Transverse colon (tissue), 4 donors: ENCODE data around the gene AQP12B. TPM values are rescaled to one million over a fixed set of nuclear protein-coding genes. Genes with fewer than 3 reads are reported as not detected.
"Not testable (repeated sequence)": the region's sequence is repeated elsewhere in the genome, so short reads cannot be mapped to it uniquely, and the experiment has no call there.

ENCODE experiments used
- DNase-seq: peaks from one replicate; pipeline ENCODE4 v3.0.0-alpha.2; 2019
- H3K27ac ChIP-seq, 4 donors: fragments of 200-600 bp; sonication (generic); 2 replicates each; pipeline ENCODE4 v1.5.1; 2016 to 2018; ENCODE audit warnings: inconsistent platforms in 4 of 4
- H3K27me3 ChIP-seq: fragments of 200-600 bp; sonication (generic); 2 replicates; pipeline ENCODE4 v1.5.1; 2017; ENCODE audit warnings: inconsistent platforms
- H3K36me3 ChIP-seq, 4 donors: fragments of 200-600 bp; sonication (generic); 2 replicates each; pipeline ENCODE4 v1.5.1; 2017 to 2019; ENCODE audit warnings: inconsistent platforms in 4 of 4
- H3K4me1 ChIP-seq, 4 donors: fragments of 200-600 bp; sonication (generic); 2 replicates each; pipeline ENCODE4 v1.5.1; 2017 to 2020; ENCODE audit warnings: inconsistent platforms in 4 of 4
- H3K4me3 ChIP-seq, 4 donors: fragments of 200-600 bp; sonication (generic); 1 replicate in 1 of 4; 2 replicates in 3 of 4; pipeline versions ENCODE4 v1.5.1 to v1.6.1; 2017 to 2019; ENCODE audit warnings: inconsistent platforms in 4 of 4
- H3K9me3 ChIP-seq, 2 donors: fragments of 200-600 bp; sonication (generic); 2 replicates each; pipeline ENCODE4 v1.5.1; 2017 to 2019; ENCODE audit warnings: inconsistent platforms in 2 of 2
- EP300 ChIP-seq: sonication (generic); formaldehyde crosslinking; IDR thresholded peaks from one replicate; pipeline ENCODE4 v1.6.1; 2017; ENCODE audit warnings: antibody characterized with exemption, low read depth
- POLR2A ChIP-seq: fragments of 450-650 bp; IDR thresholded peaks from one replicate; pipeline ENCODE4 v1.6.1; 2016; ENCODE audit warnings: antibody characterized with exemption, mild to moderate bottlenecking, moderate library complexity
- POLR2AphosphoS5 ChIP-seq, 3 donors: sonication (generic); formaldehyde crosslinking; IDR thresholded peaks; one replicate each; pipeline ENCODE4 v1.6.1; 2016; ENCODE audit warnings: antibody characterized with exemption in 3 of 3
- WGBS, 2 donors: methylation state at CpG; one replicate each; pipeline ENCODE4 v1.1.5; 2018; ENCODE audit warnings: low coverage in 1 of 2; 5-methylcytosine and 5-hydroxymethylcytosine counted together
- in situ Hi-C, 4 donors: fragments of 200-750 bp; cut with MboI; loops; one replicate each; pipeline versions ENCODE4 v1.15.0 to v1.15.1; 2017; ENCODE audit warnings: low sequenced_read_pairs in 3 of 4, low pct_ligation_motif_present in 1 of 4, low pct_unique_long_range_greater_than_20kb in 1 of 4
- intact Hi-C: fragments of 100-400 bp; cut with DNase I; formaldehyde crosslinking; loops from one replicate; pipeline ENCODE4 v1.15.1; 2023; ENCODE audit warnings: low total_unique reads
- total RNA-seq, 4 donors: library from RNA; depleted of rRNA; stranded (reverse); fragments of >200 nt; gene quantifications; one replicate each; pipeline ENCODE4 v1.1.0, GENCODE V29; 2016
- TF ChIP-seq, protein P1 (sequence below), 5 experiments: fragments of 200-600 bp in 3 of 5; fragments of 450-650 bp in 2 of 5; sonication (generic) in 3 of 5; IDR thresholded peaks; 1 replicate in 2 of 5; 2 replicates in 3 of 5; pipeline ENCODE4 v1.5.1; 2016 to 2017; ENCODE audit warnings: antibody characterized with exemption in 5 of 5, inconsistent platforms in 3 of 5, mild to moderate bottlenecking in 2 of 5, moderate library complexity in 1 of 5

The AQP12B gene
- total RNA-seq, 4 donors from 2014 or later, result 0.55 to 1.5 TPM; not detected in 2

DNA sequence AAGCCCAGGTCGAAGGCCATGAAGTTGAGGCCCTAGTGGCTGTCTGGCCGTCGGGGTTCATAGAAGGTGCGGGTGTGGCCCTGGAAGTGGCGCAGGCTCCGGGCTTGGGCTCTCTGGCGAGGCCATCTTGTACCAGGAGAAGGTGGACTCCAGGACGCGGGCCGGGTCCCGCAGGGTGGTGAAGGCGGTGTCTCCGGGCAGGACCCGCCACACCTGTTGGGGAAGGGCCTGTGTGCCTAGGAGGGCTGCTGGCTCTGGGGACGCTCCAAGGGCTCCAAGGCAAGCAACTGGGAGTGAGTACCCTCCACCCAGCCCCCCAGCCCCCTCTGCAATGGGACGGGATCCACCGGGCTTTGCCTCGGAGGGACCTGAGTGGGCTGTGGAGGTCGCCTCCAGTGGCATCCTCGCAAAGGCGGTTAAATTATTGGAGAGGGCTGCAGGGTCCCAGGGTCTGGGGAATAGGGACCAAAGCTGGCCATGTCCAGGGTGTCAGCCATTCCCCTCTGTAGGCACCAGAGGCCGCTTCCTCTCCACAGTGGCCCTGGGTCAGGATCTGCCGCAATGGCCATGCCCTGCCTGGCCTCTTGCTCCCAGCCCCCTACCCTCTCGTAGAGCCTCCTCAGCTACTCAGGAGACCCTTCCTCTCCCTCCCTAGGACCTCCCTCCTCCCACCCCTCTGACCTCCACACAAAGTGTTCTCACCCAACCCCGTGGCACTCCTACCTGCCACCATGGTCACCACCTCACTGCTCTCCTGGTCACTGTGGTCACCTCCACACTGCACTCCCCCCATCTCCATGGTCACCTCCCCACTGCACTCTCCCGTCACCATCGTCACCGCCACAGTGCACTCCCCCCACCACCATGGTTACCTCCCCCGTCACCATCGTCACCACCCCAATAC, 19.3 kb upstream of the AQP12B start:
- Histone ChIP-seq H3K4me3 (no peak overlapping the region), H3K4me1 (no peaks in the 10 kb centered on the region), H3K36me3 (no peaks in the 10 kb centered on the region), H3K9me3 (no peaks in the 10 kb centered on the region), H3K27me3 (peaks cover 16% of the 10 kb centered on the region), H3K27ac (no peak overlapping the region)
- DNase-seq, result no peak
- WGBS, 2 donors, result 88% methylated on average over 30 of the region's 30 CpGs; no CpG with 5 or more reads in 1 of the 2 donors
- TF ChIP-seq POLR2AphosphoS5 (IDR thresholded peaks at IDR 0.05) (no peak), POLR2A (no peak), EP300 (no peak)
- TF ChIP-seq, protein P1, sequence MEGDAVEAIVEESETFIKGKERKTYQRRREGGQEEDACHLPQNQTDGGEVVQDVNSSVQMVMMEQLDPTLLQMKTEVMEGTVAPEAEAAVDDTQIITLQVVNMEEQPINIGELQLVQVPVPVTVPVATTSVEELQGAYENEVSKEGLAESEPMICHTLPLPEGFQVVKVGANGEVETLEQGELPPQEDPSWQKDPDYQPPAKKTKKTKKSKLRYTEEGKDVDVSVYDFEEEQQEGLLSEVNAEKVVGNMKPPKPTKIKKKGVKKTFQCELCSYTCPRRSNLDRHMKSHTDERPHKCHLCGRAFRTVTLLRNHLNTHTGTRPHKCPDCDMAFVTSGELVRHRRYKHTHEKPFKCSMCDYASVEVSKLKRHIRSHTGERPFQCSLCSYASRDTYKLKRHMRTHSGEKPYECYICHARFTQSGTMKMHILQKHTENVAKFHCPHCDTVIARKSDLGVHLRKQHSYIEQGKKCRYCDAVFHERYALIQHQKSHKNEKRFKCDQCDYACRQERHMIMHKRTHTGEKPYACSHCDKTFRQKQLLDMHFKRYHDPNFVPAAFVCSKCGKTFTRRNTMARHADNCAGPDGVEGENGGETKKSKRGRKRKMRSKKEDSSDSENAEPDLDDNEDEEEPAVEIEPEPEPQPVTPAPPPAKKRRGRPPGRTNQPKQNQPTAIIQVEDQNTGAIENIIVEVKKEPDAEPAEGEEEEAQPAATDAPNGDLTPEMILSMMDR (IDR thresholded peaks at IDR 0.05), result no peak
- in situ Hi-C loops (loop anchor here in 2 of 4 donors (25.0 kb wide), 1 partner anchor 190 kb away; no protein-coding TSS in a partner anchor), intact Hi-C loops (no loop called here)

DNA sequence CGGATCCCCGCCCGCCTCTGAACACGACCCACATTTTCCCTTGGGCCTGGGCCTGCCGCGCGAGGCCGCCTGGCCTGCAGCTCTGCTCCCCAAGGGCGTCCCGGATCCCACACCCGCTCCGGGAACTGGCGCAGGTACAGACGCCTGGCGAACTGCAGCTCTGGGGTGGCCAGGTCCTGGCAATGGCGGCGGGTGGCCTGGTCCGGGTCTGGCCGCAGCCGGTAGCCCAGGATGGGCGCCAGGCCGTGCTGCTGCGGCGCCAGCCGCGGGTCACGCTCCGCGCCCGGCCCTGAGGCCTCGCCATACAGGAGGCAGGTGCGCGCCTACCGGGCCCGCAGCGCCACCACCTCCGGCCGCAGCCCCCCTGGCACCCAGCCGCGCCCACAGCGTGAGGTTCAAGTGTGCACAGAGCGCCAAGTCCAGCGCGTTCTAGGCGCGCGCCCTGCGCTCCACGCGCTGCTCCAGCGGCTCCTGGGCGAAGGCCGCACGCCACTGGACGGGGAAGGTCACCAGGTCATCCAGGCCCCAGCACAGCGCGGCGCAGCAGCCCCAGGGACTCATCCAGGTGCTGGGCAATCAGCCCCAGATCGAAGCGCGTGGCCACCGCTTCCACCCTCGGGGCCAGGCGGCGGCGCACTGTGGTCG, 18.5 kb upstream of the AQP12B start:
- H3K4me3 ChIP-seq, result no peak overlapping the region
- peaks cover 16% of the 10 kb centered on the region for H3K27me3 ChIP-seq
- no peaks in the 10 kb centered on the region for H3K36me3 ChIP-seq
- 94% methylated on average over 67 of the region's 67 CpGs; no CpG with 5 or more reads in 1 of the 2 donors for WGBS, 2 donors
- in situ Hi-C loops, result loop anchor here in 2 of 4 donors (25.0 kb wide), 1 partner anchor 189 kb away; no protein-coding TSS in a partner anchor
- H3K4me1 ChIP-seq, result no peaks in the 10 kb centered on the region
- H3K9me3 ChIP-seq, result no peaks in the 10 kb centered on the region
- TF ChIP-seq POLR2A (no peak), EP300 (no peak), POLR2AphosphoS5 (IDR thresholded peaks at IDR 0.05) (no peak)
- DNase-seq, result no peak
- H3K27ac ChIP-seq, result no peak overlapping the region
- intact Hi-C loops, result no loop called here

DNA sequence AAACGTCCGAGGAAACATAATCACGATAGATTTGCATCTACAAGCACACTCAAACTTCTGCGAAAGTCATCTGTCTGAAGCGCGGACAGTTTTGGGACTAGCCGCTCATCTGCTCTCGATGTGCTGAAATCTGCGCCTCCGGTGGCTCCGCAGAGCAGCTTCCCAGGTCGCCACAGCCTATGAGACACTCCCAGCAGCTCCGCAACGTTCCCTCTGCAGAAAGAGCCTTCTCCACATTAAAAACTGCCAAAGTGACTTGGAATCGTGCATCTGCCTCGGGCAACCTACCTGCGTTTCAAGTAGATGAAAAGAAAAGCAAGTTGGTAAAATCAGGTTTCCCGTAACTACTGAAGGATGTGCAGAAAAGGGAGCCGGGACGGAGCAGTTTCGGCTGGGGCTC, 17.9 kb upstream of the AQP12B start:
- peaks cover 16% of the 10 kb centered on the region for H3K27me3 ChIP-seq
- H3K4me3 ChIP-seq, H3K9me3 ChIP-seq, H3K27ac ChIP-seq, H3K36me3 ChIP-seq, H3K4me1 ChIP-seq, DNase-seq, intact Hi-C loops: not testable (repeated sequence)
- WGBS, 2 donors, result 82 to 83% methylated on average over 1 to 19 of the region's 21 CpGs
- in situ Hi-C loops, result loop anchor here in 2 of 4 donors (25.0 kb wide), 1 partner anchor 188 kb away; no protein-coding TSS in a partner anchor

DNA sequence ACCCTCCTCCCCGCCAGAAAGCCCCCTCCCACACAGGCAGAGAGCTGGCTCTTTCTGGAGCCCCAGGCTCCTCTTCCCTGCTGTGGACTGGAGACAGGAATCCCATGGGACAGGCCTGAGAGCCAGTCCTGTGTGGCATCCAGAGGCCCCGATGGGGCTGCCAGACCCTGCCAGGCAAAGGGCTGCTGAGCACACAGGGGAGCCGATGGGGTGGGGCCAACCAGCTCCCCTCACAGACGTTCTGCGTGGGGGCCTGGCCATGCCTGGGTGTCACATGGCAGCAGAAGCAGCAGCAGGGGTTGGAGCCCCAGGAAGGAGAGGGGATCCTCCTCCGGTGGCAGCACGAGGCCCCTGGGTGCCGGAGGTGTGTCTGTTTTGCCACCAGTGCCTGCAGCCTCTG, 17.1 kb upstream of the AQP12B start:
- H3K4me3 ChIP-seq, H3K4me1 ChIP-seq, DNase-seq, H3K36me3 ChIP-seq, intact Hi-C loops, H3K9me3 ChIP-seq, H3K27ac ChIP-seq: not testable (repeated sequence)
- 39% methylated on average over 3 of the region's 8 CpGs; no CpG with 5 or more reads in 1 of the 2 donors for WGBS, 2 donors
- H3K27me3 ChIP-seq, result peaks cover 16% of the 10 kb centered on the region
- in situ Hi-C loops, result loop anchor here in 2 of 4 donors (25.0 kb wide), 1 partner anchor 188 kb away; no protein-coding TSS in a partner anchor

DNA sequence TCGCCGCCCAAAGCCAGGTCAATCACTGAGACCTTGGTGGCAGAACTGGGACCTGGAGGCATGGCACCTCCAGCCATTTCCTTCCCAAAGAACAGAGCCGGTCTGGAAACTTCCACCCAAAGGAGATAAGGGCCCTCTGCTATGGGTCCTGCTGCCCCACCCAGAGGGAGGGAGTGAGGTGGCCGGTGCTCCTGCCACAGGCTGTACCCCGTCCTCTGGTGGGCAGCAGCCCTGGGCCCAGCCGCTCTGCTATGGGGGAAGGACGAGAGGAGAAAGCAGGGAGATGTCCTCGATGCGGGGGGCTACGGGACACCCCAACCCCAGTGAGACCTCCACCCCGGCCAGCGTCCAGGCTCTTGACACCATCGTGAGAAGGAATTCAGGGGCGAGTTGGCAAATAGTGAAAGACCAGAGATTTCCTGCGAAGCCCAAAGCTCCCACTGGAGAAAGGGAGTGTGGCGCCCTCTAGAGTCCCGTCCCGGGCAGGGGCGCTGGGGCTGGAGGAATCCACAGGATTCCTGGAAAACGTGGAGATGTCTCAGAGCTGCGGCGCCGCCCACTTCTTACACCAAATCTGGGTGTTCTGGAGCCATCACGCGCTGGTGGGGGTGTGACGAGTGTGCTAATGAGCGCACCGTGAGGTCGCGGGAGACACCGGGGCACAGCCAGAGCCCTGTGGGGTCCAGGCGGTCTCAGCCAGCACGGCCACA, 16.3 kb upstream of the AQP12B start:
- H3K36me3 ChIP-seq, in situ Hi-C loops, DNase-seq, H3K27ac ChIP-seq, intact Hi-C loops, H3K4me3 ChIP-seq, H3K9me3 ChIP-seq, H3K4me1 ChIP-seq: not testable (repeated sequence)
- H3K27me3 ChIP-seq, result peaks cover 12% of the 10 kb centered on the region
- WGBS, 2 donors, result 66% methylated on average over 4 of the region's 33 CpGs; no CpG with 5 or more reads in 1 of the 2 donors

DNA sequence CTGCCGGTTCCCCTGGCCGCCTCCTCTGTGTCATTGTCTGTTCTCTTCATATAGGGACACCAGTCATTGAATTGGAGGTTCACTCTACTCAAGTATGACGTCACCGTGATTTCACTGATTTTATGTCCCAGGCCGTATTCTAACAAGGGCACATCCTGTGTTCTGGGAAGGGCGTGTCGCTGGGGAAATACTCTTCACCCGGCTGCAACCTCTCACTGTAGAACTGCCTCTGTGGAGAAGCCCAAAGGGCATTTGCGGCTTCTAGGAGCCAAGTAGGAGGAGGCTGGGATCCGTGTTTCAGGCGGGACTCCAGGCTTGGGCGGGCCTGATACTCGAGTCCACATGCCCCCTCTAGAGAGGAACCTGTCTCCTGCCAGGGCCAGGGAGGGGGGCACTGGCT, 13.8 kb upstream of the AQP12B start:
- H3K4me3 ChIP-seq, result not testable (repeated sequence)

DNA sequence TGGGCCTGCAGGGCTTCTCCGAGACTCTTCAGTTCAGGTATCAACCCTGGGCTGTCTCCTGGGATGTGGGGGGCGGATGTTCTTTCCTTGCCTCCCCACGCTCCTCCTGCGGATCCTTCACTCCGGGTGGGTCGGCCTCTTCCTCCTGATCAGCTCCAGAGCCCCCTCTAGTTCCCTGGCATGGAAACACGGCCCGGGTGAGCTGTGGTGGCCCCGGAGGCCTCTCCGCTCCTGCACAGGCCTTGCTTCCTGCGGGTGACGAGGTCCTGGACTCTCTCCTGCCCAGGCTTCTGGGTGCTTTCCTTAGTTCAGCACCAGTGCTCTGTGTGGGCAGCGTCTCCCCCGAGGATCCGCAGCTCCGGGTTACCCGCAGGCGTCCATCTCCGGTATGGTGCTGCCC, 12.9 kb upstream of the AQP12B start:
- in situ Hi-C loops, result not testable (repeated sequence)
- WGBS, 2 donors, result no CpG with 5 or more reads among the region's 19 CpGs

More for the DNA sequence above, 13.8 kb upstream of the AQP12B start:
- H3K27ac ChIP-seq, H3K27me3 ChIP-seq, in situ Hi-C loops, H3K36me3 ChIP-seq, H3K9me3 ChIP-seq, intact Hi-C loops, DNase-seq, H3K4me1 ChIP-seq: not testable (repeated sequence)
- WGBS, 2 donors, result 43% methylated on average over 4 of the region's 13 CpGs; no CpG with 5 or more reads in 1 of the 2 donors

DNA sequence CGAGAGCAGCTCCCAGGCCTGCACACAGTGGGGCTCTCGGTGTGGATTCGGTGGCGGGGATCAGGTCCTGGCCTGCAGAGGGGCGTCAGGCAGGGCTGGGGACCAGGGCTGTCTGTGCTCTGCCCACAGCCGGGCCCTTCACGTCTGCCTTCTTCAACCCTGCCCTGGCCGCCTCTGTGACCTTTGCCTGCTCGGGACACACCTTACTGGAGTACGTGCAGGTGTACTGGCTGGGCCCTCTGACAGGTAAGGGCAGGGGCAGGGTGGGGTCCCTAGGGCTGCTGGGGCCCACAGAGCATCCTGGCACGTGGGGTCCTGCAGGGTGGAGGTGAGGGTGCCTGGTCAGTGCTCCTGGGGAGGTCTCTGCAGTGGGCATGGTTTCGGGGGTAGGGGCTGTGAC, 11.6 kb upstream of the AQP12B start:
- H3K27me3 ChIP-seq, H3K9me3 ChIP-seq, intact Hi-C loops, H3K4me3 ChIP-seq, DNase-seq, H3K36me3 ChIP-seq, H3K27ac ChIP-seq, H3K4me1 ChIP-seq, in situ Hi-C loops: not testable (repeated sequence)
- no CpG with 5 or more reads among the region's 12 CpGs for WGBS, 2 donors

More for the DNA sequence above, 12.9 kb upstream of the AQP12B start:
- H3K27me3 ChIP-seq, H3K27ac ChIP-seq, H3K36me3 ChIP-seq, DNase-seq, H3K9me3 ChIP-seq, intact Hi-C loops, H3K4me1 ChIP-seq, H3K4me3 ChIP-seq: not testable (repeated sequence)
